WTC11 (cell line): ENCODE data around the gene ZNF787. TPM values are rescaled to one million over a fixed set of nuclear protein-coding genes. Genes with fewer than 3 reads are reported as not detected.

Experiments
- ATAC-seq: fragments of 200-7000 bp; cut with Tn5 transposase; 2 replicates; pipeline ENCODE4 v1.10.0; 2021; ENCODE audit warnings: mild to moderate bottlenecking, moderate library complexity
- CTCF ChIA-PET: fragments of 300-600 bp; sonication (Branson Sonifier 250); formaldehyde crosslinking; loops from one replicate; lab custom pipeline; 2021; ENCODE audit warnings: antibody characterized with exemption; lab: Charles Lee
- POLR2A ChIA-PET: fragments of 350-600 bp; sonication (Branson Sonifier 250); formaldehyde crosslinking; loops from one replicate; lab custom pipeline; 2021; ENCODE audit warnings: antibody characterized with exemption; lab: Charles Lee
- DNase-seq: peaks from one replicate; pipeline ENCODE4 v3.0.0; 2021; ENCODE audit warnings: low spot score
- H3K27ac Mint-ChIP-seq: 2 replicates; pipeline ENCODE4 v1.8.0; 2021; ENCODE audit warnings: mixed read lengths
- H3K27me3 Mint-ChIP-seq: 2 replicates; pipeline ENCODE4 v1.8.0; 2021; ENCODE audit warnings: low read depth, mild to moderate bottlenecking, moderate library complexity, mixed read lengths
- H3K36me3 Mint-ChIP-seq: 2 replicates; pipeline ENCODE4 v1.8.0; 2021; ENCODE audit warnings: mixed read lengths
- H3K4me1 Mint-ChIP-seq: 2 replicates; pipeline ENCODE4 v1.8.0; 2022; ENCODE audit warnings: mixed read lengths
- H3K4me3 Mint-ChIP-seq: 2 replicates; pipeline ENCODE4 v1.8.0; 2021; ENCODE audit warnings: mild to moderate bottlenecking, moderate library complexity, mixed read lengths
- H3K9me3 Mint-ChIP-seq: 2 replicates; pipeline ENCODE4 v1.8.0; 2021; ENCODE audit warnings: mixed read lengths
- ATF2 ChIP-seq: sonication (generic); formaldehyde crosslinking; IDR thresholded peaks from 2 replicates; pipeline ENCODE4 v1.8.1; 2022; ENCODE audit warnings: low read depth, missing genetic modification reagents, borderline replicate concordance
- ATF3 ChIP-seq: sonication (generic); formaldehyde crosslinking; conservative IDR thresholded peaks from 2 replicates; pipeline ENCODE4 v1.8.1; 2022; ENCODE audit warnings: mild to moderate bottlenecking, missing genetic modification reagents
- CTCF ChIP-seq: fragments of 200-600 bp; IDR thresholded peaks from 2 replicates; pipeline ENCODE4 v1.8.0; 2022; ENCODE audit warnings: antibody characterized with exemption
- E2F4 ChIP-seq: sonication (generic); formaldehyde crosslinking; IDR thresholded peaks from 2 replicates; pipeline ENCODE4 v1.8.1; 2022; ENCODE audit warnings: low read depth, mild to moderate bottlenecking, moderate library complexity, missing genetic modification reagents, borderline replicate concordance
- ESRRA ChIP-seq: sonication (generic); formaldehyde crosslinking; IDR thresholded peaks from 2 replicates; pipeline ENCODE4 v1.8.1; 2022; ENCODE audit warnings: mild to moderate bottlenecking, missing genetic modification reagents, borderline replicate concordance
- ETV6 ChIP-seq: sonication (generic); formaldehyde crosslinking; IDR thresholded peaks from 2 replicates; pipeline ENCODE4 v1.8.1; 2022; ENCODE audit warnings: mild to moderate bottlenecking, missing genetic modification reagents
- FOXJ3 ChIP-seq: sonication (generic); formaldehyde crosslinking; IDR thresholded peaks from 2 replicates; pipeline ENCODE4 v1.9.0; 2021; ENCODE audit warnings: missing genetic modification reagents, mild to moderate bottlenecking, borderline replicate concordance
- IRF1 ChIP-seq: sonication (generic); formaldehyde crosslinking; IDR thresholded peaks from 2 replicates; pipeline ENCODE4 v1.8.0; 2023; ENCODE audit warnings: missing genetic modification reagents
- JUN ChIP-seq: sonication (generic); formaldehyde crosslinking; IDR thresholded peaks from 2 replicates; pipeline ENCODE4 v1.8.0; 2023; ENCODE audit warnings: mild to moderate bottlenecking, missing genetic modification reagents
- KAT7 ChIP-seq: sonication (generic); formaldehyde crosslinking; IDR thresholded peaks from 2 replicates; pipeline ENCODE4 v1.8.1; 2023; ENCODE audit warnings: missing genetic modification reagents, mild to moderate bottlenecking, borderline replicate concordance
- NFATC4 ChIP-seq: fragments of 250-450 bp; sonication (Bioruptor Pico); IDR thresholded peaks from 2 replicates; pipeline ENCODE4 v1.9.0; 2021; ENCODE audit warnings: mild to moderate bottlenecking
- NFE2L1 ChIP-seq: sonication (generic); formaldehyde crosslinking; IDR thresholded peaks from 2 replicates; pipeline ENCODE4 v1.8.1; 2023; ENCODE audit warnings: missing genetic modification reagents
- OVOL2 ChIP-seq: fragments of 250-450 bp; sonication (Bioruptor Pico); IDR thresholded peaks from 2 replicates; pipeline ENCODE4 v1.9.0; 2021; ENCODE audit warnings: mild to moderate bottlenecking, borderline replicate concordance
- RELA ChIP-seq: sonication (generic); formaldehyde crosslinking; IDR thresholded peaks from 2 replicates; pipeline ENCODE4 v1.8.1; 2022; ENCODE audit warnings: missing genetic modification reagents, mild to moderate bottlenecking, borderline replicate concordance
- SOX15 ChIP-seq: fragments of 250-450 bp; sonication (Bioruptor Pico); IDR thresholded peaks from 2 replicates; pipeline ENCODE4 v1.9.0; 2021; ENCODE audit warnings: mild to moderate bottlenecking
- ZNF317 ChIP-seq: sonication (generic); formaldehyde crosslinking; IDR thresholded peaks from 2 replicates; pipeline ENCODE4 v1.8.1; 2023; ENCODE audit warnings: low read depth, mild to moderate bottlenecking, moderate library complexity, missing genetic modification reagents, borderline replicate concordance
- ZNF416 ChIP-seq: fragments of 250-450 bp; sonication (Bioruptor Pico); IDR thresholded peaks from 2 replicates; pipeline ENCODE4 v1.9.0; 2021; ENCODE audit warnings: mild to moderate bottlenecking, inconsistent platforms
- ZNF425 ChIP-seq: fragments of 250-450 bp; sonication (Bioruptor Pico); conservative IDR thresholded peaks from 2 replicates; pipeline ENCODE4 v1.9.0; 2021; ENCODE audit warnings: mild to moderate bottlenecking
- ZNF671 ChIP-seq: fragments of 250-450 bp; sonication (Bioruptor Pico); IDR thresholded peaks from 2 replicates; pipeline ENCODE4 v1.8.0; 2021; ENCODE audit warnings: mild to moderate bottlenecking
- ZSCAN18 ChIP-seq: fragments of 250-450 bp; sonication (Bioruptor Pico); IDR thresholded peaks from 2 replicates; pipeline ENCODE4 v2.1.2; 2022; ENCODE audit warnings: mild to moderate bottlenecking, moderate library complexity
- total RNA-seq: library from RNA; stranded (reverse); gene quantifications from 3 replicates; pipeline ENCODE4 v1.2.3, GENCODE V29; 2021

The ZNF787 gene
- total RNA-seq, 1 experiment from 2014 or later: 62.9 TPM

GRCh38 chr19:56138069-56138468 is 17.0 kb upstream of the ZNF787 start:
- Mint-ChIP-seq H3K36me3 (no peaks in the 10 kb centered on the region), H3K27ac (no peak overlapping the region), H3K4me1 (peaks cover 45% of the 10 kb centered on the region), H3K9me3 (no peaks in the 10 kb centered on the region), H3K27me3 (peaks cover 3% of the 10 kb centered on the region; the same call in 1 of the 2 replicates), H3K4me3 (no peak overlapping the region)
- DNase-seq: no peak
- no peak for ATAC-seq
- POLR2A ChIA-PET: interaction anchor here (0.6 kb wide), 1 partner anchor 24 kb away, joined by 3 read pairs; no protein-coding TSS in a partner anchor
- CTCF ChIA-PET: interaction anchor here (3.7 kb wide), 1 partner anchor 17 kb away, joined by 25 read pairs; no protein-coding TSS in a partner anchor
- no peak for TF ChIP-seq ZNF425 (CRISPR knock-in tag)
- no peak for TF ChIP-seq ZNF317 (CRISPR knock-in tag)
- TF ChIP-seq ZNF671: no peak
- TF ChIP-seq SOX15 (CRISPR knock-in tag): no peak
- no peak for TF ChIP-seq NFATC4 (CRISPR knock-in tag)
- TF ChIP-seq ATF3 (CRISPR knock-in tag): no peak
- no peak for TF ChIP-seq JUN (CRISPR knock-in tag)
- TF ChIP-seq ZNF416 (CRISPR knock-in tag): no peak
- TF ChIP-seq RELA (CRISPR knock-in tag): no peak
- no peak for TF ChIP-seq ESRRA
- TF ChIP-seq ATF2: no peak
- TF ChIP-seq KAT7 (CRISPR knock-in tag): no peak
- TF ChIP-seq ZSCAN18 (CRISPR knock-in tag): no peak
- no peak for TF ChIP-seq CTCF
- TF ChIP-seq FOXJ3: no peak

- peaks cover 45% of the 10 kb centered on the region for H3K4me1 Mint-ChIP-seq
- DNase-seq: no peak
- peaks cover 3% of the 10 kb centered on the region; the same call in 1 of the 2 replicates for H3K27me3 Mint-ChIP-seq
- no peaks in the 10 kb centered on the region for H3K36me3 Mint-ChIP-seq
- TF ChIP-seq E2F4 (CRISPR knock-in tag) (no peak), NFE2L1 (no peak), OVOL2 (CRISPR knock-in tag) (no peak), ETV6 (no peak), IRF1 (no peak)
- no peak for ATAC-seq
- peak overlapping the region; percentile 98 for H3K27ac Mint-ChIP-seq
- H3K4me3 Mint-ChIP-seq: no peak overlapping the region
- ChIA-PET POLR2A (no interaction called here), CTCF (interaction anchor here (1.0 to 3.7 kb wide), 6 partner anchors 10 to 32 kb away, joined by 3 to 25 read pairs (median 5); no protein-coding TSS in a partner anchor)
- H3K9me3 Mint-ChIP-seq: no peaks in the 10 kb centered on the region
Observed at GRCh38 chr19:56137405-56137804, 16.3 kb upstream of the ZNF787 start.
